A673 (cell line): ENCODE data around the gene KRTAP10-7.
"Not testable (repeated sequence)": the region's sequence is repeated elsewhere in the genome, so short reads cannot be mapped to it uniquely, and the experiment has no call there.

Experiments
- CTCF ChIP-seq: fragments of 300-800, 200-600 bp; sonication (generic); conservative IDR thresholded peaks from 2 replicates; pipeline ENCODE4 v1.5.1; 2017; ENCODE audit warnings: low read depth, mild to moderate bottlenecking, antibody characterized with exemption, low read length, moderate library complexity, mixed read lengths
- EZH2 ChIP-seq: fragments of 200-600 bp; sonication (generic); IDR thresholded peaks from 2 replicates; pipeline ENCODE4 v1.6.1; 2017; ENCODE audit warnings: borderline replicate concordance, low read depth, mild to moderate bottlenecking, mixed read lengths, antibody characterized with exemption, low read length; ENCODE audit not compliant: poor library complexity, severe bottlenecking

GRCh38 chr21:44637851-44638348 is 37.5 kb downstream of the KRTAP10-7 start:
- not testable (repeated sequence) for TF ChIP-seq CTCF, EZH2
